PC-9 (cell line): ENCODE data around the gene ZNF267. TPM values are rescaled to one million over a fixed set of nuclear protein-coding genes. Genes with fewer than 3 reads are reported as not detected.

Experiments
- BruUV-seq: library from RNA; stranded (reverse); fragments of 400-500 nt; replicated peaks from 2 replicates; lab custom pipeline; 2021; lab: Mats Ljungman, UMichigan
- CTCF ChIA-PET: fragments of 300-600 bp; sonication (Branson Sonifier 250); formaldehyde crosslinking; loops from one replicate; lab custom pipeline; 2022; ENCODE audit warnings: antibody characterized with exemption; lab: Charles Lee
- POLR2A ChIA-PET: fragments of 300-600 bp; sonication (Branson Sonifier 250); formaldehyde crosslinking; loops from one replicate; lab custom pipeline; 2022; ENCODE audit warnings: antibody characterized with exemption; ENCODE audit not compliant: unreplicated experiment; lab: Charles Lee
- DNase-seq, 2 experiments: peaks; one replicate each; pipeline versions ENCODE4 v3.0.0 to v3.0.0-alpha.2; 2015 to 2022; ENCODE audit warnings: mixed read lengths in 1 of 2
- H2AFZ ChIP-seq: fragments of 200-600 bp; sonication (generic); 2 replicates; pipeline ENCODE4 v1.8.1; 2017; ENCODE audit warnings: antibody characterized with exemption
- H3F3A ChIP-seq: fragments of 200-600 bp; sonication (generic); 2 replicates; pipeline ENCODE4 v1.8.1; 2017; ENCODE audit warnings: antibody characterized with exemption, mild to moderate bottlenecking, low read depth; ENCODE audit not compliant: insufficient read depth
- H3K27ac ChIP-seq: fragments of 200-600 bp; sonication (generic); 2 replicates; pipeline ENCODE4 v1.6.1; 2016; ENCODE audit warnings: mixed run types
- H3K27me3 ChIP-seq: fragments of 200-600 bp; sonication (generic); 2 replicates; pipeline ENCODE4 v1.6.1; 2016; ENCODE audit warnings: low read depth, mixed run types; ENCODE audit not compliant: insufficient read depth
- H3K36me3 ChIP-seq: fragments of 200-600 bp; sonication (generic); 2 replicates; pipeline ENCODE4 v1.6.1; 2016; ENCODE audit warnings: low read depth, mixed run types
- H3K4me1 ChIP-seq: fragments of 200-600 bp; sonication (generic); replicated peaks from 2 replicates; pipeline ENCODE4 v1.6.1; 2016; ENCODE audit warnings: mixed run types; ENCODE audit not compliant: insufficient read depth
- H3K4me2 ChIP-seq: fragments of 200-600 bp; sonication (generic); 2 replicates; pipeline ENCODE4 v1.6.1; 2017; ENCODE audit warnings: mixed run types
- H3K4me3 ChIP-seq: fragments of 200-600 bp; sonication (generic); 2 replicates; pipeline ENCODE4 v1.6.1; 2016; ENCODE audit warnings: mixed run types
- H3K79me2 ChIP-seq: fragments of 200-600 bp; sonication (generic); 2 replicates; pipeline ENCODE4 v1.6.1; 2017; ENCODE audit warnings: low read depth, mixed run types
- H3K9me2 ChIP-seq: fragments of 200-600 bp; sonication (generic); 2 replicates; pipeline ENCODE4 v1.8.1; 2017; ENCODE audit warnings: mild to moderate bottlenecking; ENCODE audit not compliant: insufficient read depth
- H3K9me3 ChIP-seq: fragments of 200-600 bp; sonication (generic); 2 replicates; pipeline ENCODE4 v1.8.1; 2016; ENCODE audit warnings: low read depth; ENCODE audit not compliant: insufficient read depth
- H4K20me1 ChIP-seq: fragments of 200-600 bp; sonication (generic); 2 replicates; pipeline ENCODE4 v1.8.1; 2017; ENCODE audit not compliant: insufficient read depth
- EZH2 ChIP-seq: fragments of 200-600 bp; sonication (generic); IDR thresholded peaks from 2 replicates; pipeline ENCODE4 v1.8.0; 2017; ENCODE audit warnings: antibody characterized with exemption, low read depth
- intact Hi-C: fragments of 100-400 bp; cut with micrococcal nuclease; formaldehyde crosslinking; loops from one replicate; pipeline ENCODE4 v1.10.0; 2022; ENCODE audit not compliant: unreplicated experiment
- total RNA-seq: library from RNA; stranded (reverse); gene quantifications from 2 replicates; pipeline ENCODE4 v1.2.3, GENCODE V29; 2021
- TF ChIP-seq, protein P1 (sequence below): fragments of 200-600 bp; sonication (generic); conservative IDR thresholded peaks from 2 replicates; pipeline ENCODE4 v1.6.1; 2017; ENCODE audit warnings: mixed run types, antibody characterized with exemption, mild to moderate bottlenecking, moderate library complexity

Gene ZNF267
- total RNA-seq, 1 experiment from 2014 or later: 12.4 TPM

DNA sequence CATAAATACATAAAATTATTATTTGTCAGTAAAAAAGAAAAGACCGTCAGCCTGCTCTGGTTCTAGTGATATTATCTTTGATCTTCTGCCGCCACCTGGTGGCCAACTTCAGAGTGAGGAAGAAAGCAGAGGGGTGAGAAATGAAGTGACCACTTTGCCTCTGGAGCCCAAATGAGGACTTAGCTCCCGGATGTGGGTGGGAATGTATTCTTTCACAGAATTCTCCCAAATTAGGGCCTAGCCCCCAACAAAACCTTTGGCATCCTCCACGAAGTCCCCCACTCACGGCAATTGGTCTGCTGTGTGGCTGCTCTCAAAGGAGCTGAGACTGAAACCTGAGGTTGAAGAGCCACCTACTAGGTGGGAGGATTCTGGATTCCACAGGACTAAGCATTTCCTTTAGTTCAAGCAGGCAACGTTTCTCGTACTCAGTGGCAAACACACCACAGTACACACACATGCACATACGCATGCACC, 4.9 kb upstream of the ZNF267 start:
- Histone ChIP-seq H3K9me2 (no peaks in the 10 kb centered on the region), H3K79me2 (peaks cover under 1% of the 10 kb centered on the region), H2AFZ (0 out of 2 replicates have a peak overlapping the region, but pooled peaks have one; percentile 37), H3F3A (no peaks in the 10 kb centered on the region), H3K27me3 (peaks cover 13% of the 10 kb centered on the region), H3K27ac (no peak overlapping the region), H3K4me2 (peak overlapping the region; percentile 47), H3K9me3 (no peaks in the 10 kb centered on the region), H4K20me1 (no peaks in the 10 kb centered on the region), H3K4me3 (no peak overlapping the region), H3K4me1 (no peaks in the 10 kb centered on the region), H3K36me3 (no peaks in the 10 kb centered on the region)
- TF ChIP-seq, protein P1, sequence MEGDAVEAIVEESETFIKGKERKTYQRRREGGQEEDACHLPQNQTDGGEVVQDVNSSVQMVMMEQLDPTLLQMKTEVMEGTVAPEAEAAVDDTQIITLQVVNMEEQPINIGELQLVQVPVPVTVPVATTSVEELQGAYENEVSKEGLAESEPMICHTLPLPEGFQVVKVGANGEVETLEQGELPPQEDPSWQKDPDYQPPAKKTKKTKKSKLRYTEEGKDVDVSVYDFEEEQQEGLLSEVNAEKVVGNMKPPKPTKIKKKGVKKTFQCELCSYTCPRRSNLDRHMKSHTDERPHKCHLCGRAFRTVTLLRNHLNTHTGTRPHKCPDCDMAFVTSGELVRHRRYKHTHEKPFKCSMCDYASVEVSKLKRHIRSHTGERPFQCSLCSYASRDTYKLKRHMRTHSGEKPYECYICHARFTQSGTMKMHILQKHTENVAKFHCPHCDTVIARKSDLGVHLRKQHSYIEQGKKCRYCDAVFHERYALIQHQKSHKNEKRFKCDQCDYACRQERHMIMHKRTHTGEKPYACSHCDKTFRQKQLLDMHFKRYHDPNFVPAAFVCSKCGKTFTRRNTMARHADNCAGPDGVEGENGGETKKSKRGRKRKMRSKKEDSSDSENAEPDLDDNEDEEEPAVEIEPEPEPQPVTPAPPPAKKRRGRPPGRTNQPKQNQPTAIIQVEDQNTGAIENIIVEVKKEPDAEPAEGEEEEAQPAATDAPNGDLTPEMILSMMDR: peak; percentile 94
- no peak for TF ChIP-seq EZH2
- peak; percentile 54 to 78 for DNase-seq
- ChIA-PET POLR2A (interaction anchor here (0.6 kb wide), 1 partner anchor 723 kb away, joined by 3 read pairs; no protein-coding TSS in a partner anchor), CTCF (interaction anchor here (0.6 to 1.9 kb wide), 2 partner anchors 10 to 751 kb away, joined by 4 to 7 read pairs; partner anchors contain the start of gene KAT8)
- intact Hi-C loops: loop anchor here (1.0 to 10.0 kb wide), 5 partner anchors 391 to 914 kb away; partner anchors contain the start of genes ARMC5, HSD3B7 and SETD1A
- no TSS peak for BruUV-seq

DNA sequence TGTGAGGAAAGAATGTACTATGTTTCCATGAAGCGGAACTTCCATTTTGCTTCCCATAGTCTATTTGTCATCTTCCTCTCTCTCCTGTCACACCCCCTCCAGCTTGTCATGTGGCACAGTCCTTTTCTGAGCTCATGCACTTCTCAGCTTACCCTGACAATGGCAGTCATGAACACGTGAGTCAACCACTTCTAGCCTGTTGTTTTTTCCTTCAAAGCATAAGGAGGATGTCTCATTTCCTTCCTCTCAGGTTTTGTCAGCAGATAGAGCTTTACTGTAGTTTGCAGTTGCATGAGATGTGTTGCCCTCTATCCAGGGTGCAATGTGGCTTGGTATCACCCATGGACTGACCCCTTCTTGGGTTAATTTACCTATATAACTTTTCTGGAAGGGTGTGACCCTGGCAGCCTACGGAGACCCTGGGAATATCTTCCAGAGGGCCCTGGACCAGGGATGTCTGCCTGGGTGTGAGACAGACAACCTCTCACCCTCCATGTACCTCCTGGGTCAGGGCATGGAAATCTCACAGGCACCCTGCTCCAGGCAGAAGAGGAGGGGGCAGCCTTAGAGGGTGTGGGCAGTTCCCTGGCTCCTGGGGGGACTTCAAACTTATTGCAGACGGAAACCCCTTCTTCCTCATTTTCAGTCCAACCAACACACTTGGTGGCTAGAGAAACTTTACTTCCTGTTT, 4.0 kb upstream of the ZNF267 start:
- ChIA-PET POLR2A (interaction anchor here (0.6 to 0.7 kb wide), 2 partner anchors 723 to 935 kb away, joined by 3 to 4 read pairs; no protein-coding TSS in a partner anchor), CTCF (interaction anchor here (0.7 to 1.9 kb wide), 2 partner anchors 11 to 946 kb away, joined by 3 to 7 read pairs; no protein-coding TSS in a partner anchor)
- TF ChIP-seq EZH2: no peak
- TF ChIP-seq, protein P1: no peak
- no peak overlapping the region for H3K4me2 ChIP-seq
- no peaks in the 10 kb centered on the region for H3K9me2 ChIP-seq
- H4K20me1 ChIP-seq: no peaks in the 10 kb centered on the region
- no peak overlapping the region for H2AFZ ChIP-seq
- peaks cover 3% of the 10 kb centered on the region; the same call in 1 of the 2 replicates for H3K27me3 ChIP-seq
- peaks cover under 1% of the 10 kb centered on the region for H3K4me1 ChIP-seq
- H3K27ac ChIP-seq: no peak overlapping the region
- no peaks in the 10 kb centered on the region for H3K9me3 ChIP-seq
- BruUV-seq: no TSS peak
- peak; percentile 16 to 49 for DNase-seq
- no peaks in the 10 kb centered on the region; the same call in 1 of the 2 replicates for H3F3A ChIP-seq
- intact Hi-C loops: loop anchor here (2.0 to 10.0 kb wide), 5 partner anchors 155 to 915 kb away; partner anchors contain the start of genes ARMC5 and SETD1A
- no peak overlapping the region for H3K4me3 ChIP-seq
- H3K79me2 ChIP-seq: peaks cover 10% of the 10 kb centered on the region
- no peaks in the 10 kb centered on the region for H3K36me3 ChIP-seq

DNA sequence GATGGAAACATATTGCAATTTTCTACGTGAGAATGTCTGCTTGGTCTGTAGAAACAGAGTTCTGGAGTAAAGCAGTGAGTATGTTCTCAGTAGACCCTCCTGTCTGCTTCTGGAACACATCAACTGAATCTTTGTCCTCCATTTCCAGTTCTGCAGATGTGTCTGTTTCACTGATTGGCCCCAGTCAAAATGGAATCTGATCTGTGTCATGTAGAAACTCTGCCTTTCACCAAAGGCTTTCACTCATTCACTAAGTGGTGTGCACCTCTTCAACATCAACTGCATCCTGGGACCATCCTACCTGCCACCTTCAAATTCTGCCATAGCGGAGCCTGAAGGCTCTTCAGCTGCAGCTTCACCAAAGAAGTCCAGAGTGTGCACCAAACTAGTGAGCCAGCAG, 2.8 kb upstream of the ZNF267 start:
- no peaks in the 10 kb centered on the region for H4K20me1 ChIP-seq
- peaks cover 8% of the 10 kb centered on the region; the same call in 1 of the 2 replicates for H3K36me3 ChIP-seq
- peaks cover 22% of the 10 kb centered on the region for H3K79me2 ChIP-seq
- ChIA-PET CTCF (no interaction called here), POLR2A (no interaction called here)
- no peak overlapping the region for H2AFZ ChIP-seq
- TF ChIP-seq, protein P1: no peak
- TF ChIP-seq EZH2: no peak
- no peak overlapping the region for H3K27ac ChIP-seq
- H3K9me2 ChIP-seq: no peaks in the 10 kb centered on the region
- H3K4me1 ChIP-seq: peaks cover 12% of the 10 kb centered on the region
- no peaks in the 10 kb centered on the region for H3K27me3 ChIP-seq
- no TSS peak for BruUV-seq
- H3K4me2 ChIP-seq: no peak overlapping the region
- no peak for DNase-seq
- intact Hi-C loops: loop anchor here (10.0 kb wide), 1 partner anchor 156 kb away; a partner anchor contains a TSS
- H3F3A ChIP-seq: no peaks in the 10 kb centered on the region; the same call in 1 of the 2 replicates
- no peak overlapping the region for H3K4me3 ChIP-seq
- H3K9me3 ChIP-seq: peaks cover 6% of the 10 kb centered on the region
